CD14-positive monocyte (primary cell): Measurements from ENCODE around the gene TMX4. TPM values are rescaled to one million over a fixed set of nuclear protein-coding genes. Genes with fewer than 3 reads are reported as not detected.

Source experiments
- DNase-seq, 3 donors: peaks; one replicate each; pipeline ENCODE4 v3.0.0-alpha.2; 2011 to 2022
- H2AFZ ChIP-seq: 2 replicates; pipeline ENCODE4 v1.6.0; 2012; ENCODE audit warnings: mild to moderate bottlenecking, low read depth, low read length, inconsistent platforms; ENCODE audit not compliant: insufficient read depth, poor library complexity, severe bottlenecking
- H3K27ac ChIP-seq, 2 donors: 1 replicate in 1 of 2; 2 replicates in 1 of 2; pipeline ENCODE4 v1.5.1; 2012 to 2013; ENCODE audit warnings: low read length in 2 of 2, control low read depth in 1 of 2, inconsistent platforms in 1 of 2, low read depth in 1 of 2, mild to moderate bottlenecking in 1 of 2
- H3K27me3 ChIP-seq, 2 donors: one replicate each; pipeline versions ENCODE4 v1.6.0 to v1.6.1; 2011 to 2013; ENCODE audit warnings: low read length in 2 of 2; ENCODE audit not compliant: control insufficient read depth in 2 of 2, insufficient read depth in 2 of 2
- H3K36me3 ChIP-seq, 2 donors: replicated peaks in 1 of 2; 1 replicate in 1 of 2; 2 replicates in 1 of 2; pipeline versions ENCODE4 v1.5.1 to v1.6.1; 2012 to 2013; ENCODE audit warnings: low read length in 2 of 2, control low read depth in 1 of 2, inconsistent platforms in 1 of 2, mild to moderate bottlenecking in 1 of 2; ENCODE audit not compliant: insufficient read depth in 2 of 2, control insufficient read depth in 1 of 2
- H3K4me1 ChIP-seq, 2 donors: 1 replicate in 1 of 2; 2 replicates in 1 of 2; pipeline versions ENCODE4 v1.5.1 to v1.6.1; 2012 to 2013; ENCODE audit warnings: low read length in 2 of 2, control low read depth in 1 of 2, inconsistent platforms in 1 of 2, mild to moderate bottlenecking in 1 of 2, moderate library complexity in 1 of 2; ENCODE audit not compliant: insufficient read depth in 2 of 2, control insufficient read depth in 1 of 2
- H3K4me2 ChIP-seq: replicated peaks from 2 replicates; pipeline ENCODE3; 2012; ENCODE audit warnings: low read length, moderate library complexity, mild to moderate bottlenecking; ENCODE audit not compliant: poor library complexity, severe bottlenecking; ENCODE audit errors: extremely low read depth
- H3K4me3 ChIP-seq, 3 experiments: fragments of 200-600 bp in 1 of 3; sonication (generic) in 1 of 3; replicated peaks in 1 of 3; 1 replicate in 2 of 3; 2 replicates in 1 of 3; pipeline ENCODE4 v1.5.1; 2011 to 2013; ENCODE audit warnings: low read length in 3 of 3, mild to moderate bottlenecking in 3 of 3, control low read depth in 2 of 3, low read depth in 2 of 3, inconsistent platforms in 1 of 3, moderate library complexity in 1 of 3
- H3K79me2 ChIP-seq: 2 replicates; pipeline ENCODE4 v1.6.0; 2012; ENCODE audit warnings: mild to moderate bottlenecking, control low read depth, inconsistent platforms, low read length, moderate library complexity; ENCODE audit not compliant: insufficient read depth
- H3K9ac ChIP-seq: 2 replicates; pipeline ENCODE4 v1.6.0; 2017; ENCODE audit warnings: low read length, mild to moderate bottlenecking; ENCODE audit not compliant: insufficient read depth, poor library complexity, severe bottlenecking
- H3K9me3 ChIP-seq, 2 donors: replicated peaks in 1 of 2; 1 replicate in 1 of 2; 2 replicates in 1 of 2; pipeline versions ENCODE4 v1.5.1 to v1.6.1; 2012 to 2013; ENCODE audit warnings: low read length in 2 of 2, control low read depth in 1 of 2; ENCODE audit not compliant: control insufficient read depth in 1 of 2, insufficient read depth in 1 of 2
- H4K20me1 ChIP-seq: 2 replicates; pipeline ENCODE4 v1.6.0; 2012; ENCODE audit warnings: mild to moderate bottlenecking, low read length, control low read depth, moderate library complexity; ENCODE audit not compliant: insufficient read depth
- H3K27ac Mint-ChIP-seq, 7 donors: one replicate each; pipeline ENCODE4 v1.8.0; 2020; ENCODE audit warnings: mild to moderate bottlenecking in 7 of 7, mixed read lengths in 7 of 7, moderate library complexity in 6 of 7, inconsistent platforms in 2 of 7
- H3K27me3 Mint-ChIP-seq, 3 donors: one replicate each; pipeline ENCODE4 v1.8.0; 2021 to 2022; ENCODE audit warnings: low read depth in 3 of 3, mild to moderate bottlenecking in 3 of 3, mixed read lengths in 3 of 3, moderate library complexity in 3 of 3, inconsistent platforms in 1 of 3
- H3K36me3 Mint-ChIP-seq, 2 donors: one replicate each; pipeline ENCODE4 v1.8.0; 2020; ENCODE audit warnings: mixed read lengths in 2 of 2, inconsistent platforms in 1 of 2, mild to moderate bottlenecking in 1 of 2
- H3K4me1 Mint-ChIP-seq: one replicate; pipeline ENCODE4 v1.8.0; 2020; ENCODE audit warnings: mild to moderate bottlenecking, mixed read lengths
- H3K4me3 Mint-ChIP-seq, 2 donors: one replicate each; pipeline ENCODE4 v1.8.0; 2020; ENCODE audit warnings: mild to moderate bottlenecking in 2 of 2, mixed read lengths in 2 of 2, moderate library complexity in 1 of 2
- H3K9me3 Mint-ChIP-seq, 7 donors: one replicate each; pipeline ENCODE4 v1.8.0; 2020 to 2022; ENCODE audit warnings: mixed read lengths in 7 of 7, mild to moderate bottlenecking in 6 of 7, moderate library complexity in 6 of 7, inconsistent platforms in 2 of 7
- WGBS: methylation state at CpG from one replicate; pipeline ENCODE4 v1.1.5; 2013; ENCODE audit warnings: missing lambda C conversion rate; ENCODE audit not compliant: insufficient coverage; 5-methylcytosine and 5-hydroxymethylcytosine counted together
- intact Hi-C, 2 donors: fragments of 100-400 bp; cut with micrococcal nuclease; formaldehyde crosslinking; loops; one replicate each; pipeline versions ENCODE4 v1.15.0 to v1.15.1; 2023
- polyA plus RNA-seq, 3 donors: library from polyadenylated mRNA; depleted of rRNA in 1 of 3; unstranded in 2 of 3; stranded (reverse) in 1 of 3; fragments of 300-500 nt in 2 of 3; fragments of >200 nt in 1 of 3; fragmentation: Illumina TruSeq in 2 of 3; gene quantifications; 1 replicate in 2 of 3; 2 replicates in 1 of 3; pipeline ENCODE4 v1.2.3, GENCODE V29; 2012 to 2021
- TF ChIP-seq, protein P1 (sequence below): fragments of 200-600 bp; IDR thresholded peaks from one replicate; pipeline ENCODE4 v1.8.0; 2022; ENCODE audit warnings: antibody characterized with exemption, mild to moderate bottlenecking

The TMX4 gene
- polyA plus RNA-seq, 3 donors: 12.1 to 67.9 (median 55.2) TPM

DNA sequence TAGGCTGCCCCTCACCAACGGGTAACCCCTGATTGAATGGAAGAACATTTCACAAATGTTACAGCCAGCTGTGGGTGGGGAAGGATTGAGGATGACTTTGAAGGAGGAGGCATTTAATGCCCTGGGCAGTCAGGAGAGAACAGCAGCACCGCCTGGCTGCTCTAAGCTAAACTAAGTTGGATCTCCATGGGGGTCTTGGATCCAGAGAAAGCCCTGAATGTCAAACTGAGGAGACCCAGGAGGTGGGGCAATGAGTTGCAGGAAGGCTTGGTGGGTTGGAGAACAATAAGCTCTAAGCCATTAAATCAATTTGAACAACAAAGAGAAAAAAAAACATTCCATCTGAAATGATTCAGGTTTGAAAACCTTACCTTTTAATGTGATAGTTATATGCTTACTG, 35.4 kb downstream of the TMX4 start:
- peaks cover 54 to 87% of the 10 kb centered on the region in 2 donors for H3K36me3 ChIP-seq
- 100% methylated on average over 1 of the region's 2 CpGs for WGBS
- intact Hi-C loops: no loop called here
- no peak overlapping the region for H3K4me3 ChIP-seq
- H3K27me3 Mint-ChIP-seq: no peaks in the 10 kb centered on the region
- no peaks in the 10 kb centered on the region for H3K9me3 ChIP-seq
- DNase-seq: no peak
- peaks cover 63 to 72% of the 10 kb centered on the region in 2 donors for H3K36me3 Mint-ChIP-seq
- no peaks in the 10 kb centered on the region for H3K27me3 ChIP-seq
- peaks cover 3% of the 10 kb centered on the region for H3K4me1 Mint-ChIP-seq
- H3K4me2 ChIP-seq: no peak overlapping the region
- no peak overlapping the region for H3K9ac ChIP-seq
- H3K9me3 Mint-ChIP-seq: no peaks in the 10 kb centered on the region
- peak overlapping the region in 1 of 7 donors; percentile 18 for H3K27ac Mint-ChIP-seq
- no peak overlapping the region for H3K27ac ChIP-seq
- H3K4me3 Mint-ChIP-seq: no peak overlapping the region
- no peaks in the 10 kb centered on the region for H3K79me2 ChIP-seq
- no peaks in the 10 kb centered on the region for H4K20me1 ChIP-seq
- TF ChIP-seq, protein P1, sequence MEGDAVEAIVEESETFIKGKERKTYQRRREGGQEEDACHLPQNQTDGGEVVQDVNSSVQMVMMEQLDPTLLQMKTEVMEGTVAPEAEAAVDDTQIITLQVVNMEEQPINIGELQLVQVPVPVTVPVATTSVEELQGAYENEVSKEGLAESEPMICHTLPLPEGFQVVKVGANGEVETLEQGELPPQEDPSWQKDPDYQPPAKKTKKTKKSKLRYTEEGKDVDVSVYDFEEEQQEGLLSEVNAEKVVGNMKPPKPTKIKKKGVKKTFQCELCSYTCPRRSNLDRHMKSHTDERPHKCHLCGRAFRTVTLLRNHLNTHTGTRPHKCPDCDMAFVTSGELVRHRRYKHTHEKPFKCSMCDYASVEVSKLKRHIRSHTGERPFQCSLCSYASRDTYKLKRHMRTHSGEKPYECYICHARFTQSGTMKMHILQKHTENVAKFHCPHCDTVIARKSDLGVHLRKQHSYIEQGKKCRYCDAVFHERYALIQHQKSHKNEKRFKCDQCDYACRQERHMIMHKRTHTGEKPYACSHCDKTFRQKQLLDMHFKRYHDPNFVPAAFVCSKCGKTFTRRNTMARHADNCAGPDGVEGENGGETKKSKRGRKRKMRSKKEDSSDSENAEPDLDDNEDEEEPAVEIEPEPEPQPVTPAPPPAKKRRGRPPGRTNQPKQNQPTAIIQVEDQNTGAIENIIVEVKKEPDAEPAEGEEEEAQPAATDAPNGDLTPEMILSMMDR: no peak
- no peaks in the 10 kb centered on the region for H3K4me1 ChIP-seq
- no peak overlapping the region for H2AFZ ChIP-seq

- Histone ChIP-seq H2AFZ (no peak overlapping the region), H3K9me3 (no peaks in the 10 kb centered on the region), H4K20me1 (no peaks in the 10 kb centered on the region), H3K9ac (no peak overlapping the region), H3K79me2 (no peaks in the 10 kb centered on the region), H3K4me1 (no peaks in the 10 kb centered on the region), H3K36me3 (peaks cover 49 to 80% of the 10 kb centered on the region in 2 donors), H3K4me3 (no peak overlapping the region), H3K27me3 (no peaks in the 10 kb centered on the region), H3K4me2 (no peak overlapping the region), H3K27ac (no peak overlapping the region)
- intact Hi-C loops: no loop called here
- Mint-ChIP-seq H3K9me3 (peaks cover 0 to 2% (median 0%) of the 10 kb centered on the region in 7 donors), H3K27me3 (no peaks in the 10 kb centered on the region), H3K4me1 (peaks cover 1% of the 10 kb centered on the region), H3K36me3 (peaks cover 68 to 75% of the 10 kb centered on the region in 2 donors), H3K4me3 (no peak overlapping the region), H3K27ac (no peak overlapping the region)
- TF ChIP-seq, protein P1: no peak
- no peak for DNase-seq
These were observed 38.2 kb downstream of the TMX4 start for GRCh38 chr20:7981374-7981773.
